ENCODE measurements around the gene OSCP1.

Gene OSCP1

GRCh38 chr1:36450919-36451305, 661 bp upstream of the OSCP1 start:
- DNase-seq (ENCODE audit: low read depth in 1 of 2, low spot score in 1 of 2) = no peak

- no peak for DNase-seq (ENCODE audit: low read depth in 1 of 2, low spot score in 1 of 2)
Observed at GRCh38 chr1:36448530-36449056, 1.7 kb downstream of the OSCP1 start.

- no peak for DNase-seq (ENCODE audit: low read depth in 1 of 2, low spot score in 1 of 2)
Observed at GRCh38 chr1:36447450-36447849, 2.8 kb downstream of the OSCP1 start.

GRCh38 chr1:36446746-36447145, 3.5 kb downstream of the OSCP1 start:
- no peak for DNase-seq (ENCODE audit: low read depth in 1 of 2, low spot score in 1 of 2)

- DNase-seq (ENCODE audit: low read depth in 1 of 2, low spot score in 1 of 2) = no peak
Observed at GRCh38 chr1:36446271-36446670, 4.0 kb downstream of the OSCP1 start.

- DNase-seq (ENCODE audit: low read depth in 1 of 2, low spot score in 1 of 2) = no peak
Observed at GRCh38 chr1:36443297-36443696, 7.0 kb downstream of the OSCP1 start.

GRCh38 chr1:36442337-36442736, 7.9 kb downstream of the OSCP1 start:
- DNase-seq (ENCODE audit: low read depth in 1 of 2, low spot score in 1 of 2) = no peak

GRCh38 chr1:36440646-36441045, 9.6 kb downstream of the OSCP1 start:
- no peak for DNase-seq (ENCODE audit: low read depth in 1 of 2, low spot score in 1 of 2)

- DNase-seq (ENCODE audit: low read depth in 1 of 2, low spot score in 1 of 2) = no peak
Observed at GRCh38 chr1:36440044-36440443, 10.2 kb downstream of the OSCP1 start.

- no peak for DNase-seq (ENCODE audit: low read depth in 1 of 2, low spot score in 1 of 2)
Observed at GRCh38 chr1:36438715-36439114, 11.5 kb downstream of the OSCP1 start.

GRCh38 chr1:36436821-36437220, 13.4 kb downstream of the OSCP1 start:
- DNase-seq (ENCODE audit: low read depth in 1 of 2, low spot score in 1 of 2) = no peak

GRCh38 chr1:36433102-36433501, 17.1 kb downstream of the OSCP1 start:
- DNase-seq (ENCODE audit: low read depth in 1 of 2, low spot score in 1 of 2) = no peak

- DNase-seq (ENCODE audit: low read depth in 1 of 2, low spot score in 1 of 2) = no peak
Observed at GRCh38 chr1:36432616-36433015, 17.6 kb downstream of the OSCP1 start.

- DNase-seq (ENCODE audit: low read depth in 1 of 2, low spot score in 1 of 2) = no peak
Observed at GRCh38 chr1:36425791-36426190, 24.5 kb downstream of the OSCP1 start.

GRCh38 chr1:36421649-36422048, 28.6 kb downstream of the OSCP1 start:
- DNase-seq (ENCODE audit: low read depth in 1 of 2, low spot score in 1 of 2) = no peak

GRCh38 chr1:36420836-36421317, 29.4 kb downstream of the OSCP1 start:
- peak; percentile 90 to 92 for DNase-seq (ENCODE audit: low read depth in 1 of 2, low spot score in 1 of 2)

- DNase-seq (ENCODE audit: low read depth in 1 of 2, low spot score in 1 of 2) = no peak
Observed at GRCh38 chr1:36420409-36420808, 29.8 kb downstream of the OSCP1 start.

- DNase-seq (ENCODE audit: low read depth in 1 of 2, low spot score in 1 of 2) = no peak
Observed at GRCh38 chr1:36419569-36419968, 30.7 kb downstream of the OSCP1 start.

- DNase-seq (ENCODE audit: low read depth in 1 of 2, low spot score in 1 of 2) = no peak
Observed at GRCh38 chr1:36419140-36419539, 31.1 kb downstream of the OSCP1 start.

- no peak for DNase-seq (ENCODE audit: low read depth in 1 of 2, low spot score in 1 of 2)
Observed at GRCh38 chr1:36417931-36418330, 32.3 kb downstream of the OSCP1 start.

- DNase-seq (ENCODE audit: low read depth in 1 of 2, low spot score in 1 of 2) = no peak
Observed at GRCh38 chr1:36415661-36416326, 34.5 kb downstream of the OSCP1 start.

GRCh38 chr1:36414384-36414783, 35.9 kb downstream of the OSCP1 start:
- no peak for DNase-seq (ENCODE audit: low read depth in 1 of 2, low spot score in 1 of 2)
